Measurements from ENCODE around the gene NELFB.

Gene NELFB

DNA sequence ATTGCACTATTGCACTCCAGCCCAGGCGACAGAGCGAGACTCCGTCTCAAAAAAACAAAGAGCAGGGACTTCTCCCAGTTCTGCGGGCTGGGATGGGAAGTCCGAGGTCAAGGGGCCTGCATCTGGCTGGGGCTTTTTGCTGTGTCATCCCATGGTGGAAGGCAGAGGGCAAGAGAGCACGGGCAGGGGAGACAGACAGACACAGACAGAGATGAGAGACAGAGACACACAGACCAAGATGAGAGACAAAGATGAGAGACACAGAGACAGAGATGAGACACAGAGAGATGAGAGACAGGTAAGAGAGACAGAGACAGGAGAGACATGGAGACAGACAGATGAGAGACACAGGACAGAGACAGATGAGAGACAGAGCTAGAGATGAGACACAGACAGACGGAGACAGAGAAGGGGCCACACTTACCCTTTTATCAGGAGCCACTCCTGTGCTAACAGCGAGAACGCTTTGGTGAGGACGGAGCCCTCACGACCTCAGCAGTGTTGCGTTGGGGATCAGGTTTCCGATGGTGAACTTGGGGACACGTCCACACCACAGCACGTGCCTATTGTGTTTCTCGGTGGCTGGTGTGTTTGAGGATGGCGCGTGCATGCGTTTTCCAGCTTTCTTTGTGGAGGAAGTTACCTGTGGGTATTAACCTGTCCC is 13.5 kb downstream of the NELFB start:
- no peak for DNase-seq (ENCODE audit: low read depth)

DNA sequence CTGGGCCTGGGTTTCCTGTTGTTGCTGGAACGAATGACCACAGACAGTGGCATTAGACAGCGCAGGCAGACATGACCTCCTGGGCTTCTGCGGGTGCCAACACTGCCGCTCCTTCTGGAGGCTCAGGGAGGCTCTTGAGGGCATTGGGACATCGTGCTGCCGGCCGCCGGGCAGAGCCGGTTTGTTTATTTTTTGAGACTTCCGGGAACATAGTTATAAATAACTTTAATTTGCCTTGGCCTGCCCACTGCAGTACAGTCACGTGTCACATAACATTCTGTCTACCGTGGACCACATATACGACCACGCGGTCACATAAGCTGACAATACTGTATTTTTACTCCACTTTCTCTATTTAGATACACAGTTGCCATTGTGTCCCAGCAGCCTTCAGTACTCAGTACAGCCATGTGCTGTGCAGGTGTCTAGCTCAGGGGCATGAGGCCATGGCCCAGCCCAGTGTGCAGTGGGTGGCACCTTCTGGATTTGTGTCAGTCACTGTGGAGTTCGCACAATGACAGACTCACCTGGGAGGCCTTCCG is 14.2 kb downstream of the NELFB start:
- DNase-seq (ENCODE audit: low read depth): no peak

DNA sequence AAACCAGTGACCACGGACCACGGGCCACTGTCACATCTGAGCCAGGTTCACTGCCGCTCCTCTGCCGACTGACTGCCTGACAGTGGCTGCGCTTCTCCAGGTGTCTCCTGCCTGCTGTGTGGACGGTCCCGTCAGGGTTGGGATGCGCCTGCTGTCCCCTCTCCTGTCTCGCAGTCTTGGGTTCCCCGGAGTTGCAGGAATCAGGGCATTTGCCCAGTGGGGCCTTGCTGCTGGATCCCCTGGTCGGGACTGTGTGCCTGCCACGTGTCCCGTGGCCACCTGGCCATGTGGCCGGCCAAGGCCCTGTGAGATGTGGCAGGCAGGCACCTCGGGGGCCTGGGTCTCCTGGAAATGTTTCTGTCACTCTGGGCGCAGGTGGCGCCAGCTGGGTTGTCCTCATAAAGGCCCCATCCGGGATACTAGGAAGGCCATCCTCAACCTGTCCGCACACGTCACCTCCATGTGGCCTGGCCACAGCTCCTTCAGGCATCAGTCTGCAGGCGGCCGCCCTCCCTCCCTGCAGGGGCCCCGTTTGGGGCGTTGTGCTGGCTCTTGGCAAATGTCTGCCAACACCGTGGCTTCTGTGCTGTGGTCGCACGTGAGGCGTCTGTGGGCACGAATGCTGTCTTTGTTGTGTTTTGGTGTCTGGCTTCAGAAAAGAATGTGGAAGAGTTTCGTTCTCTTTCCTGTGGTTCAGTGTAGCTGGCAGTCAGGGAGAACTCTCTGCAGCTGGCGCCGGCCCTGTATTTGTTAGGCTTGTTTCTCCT is 16.0 kb downstream of the NELFB start:
- no peak for DNase-seq (ENCODE audit: low read depth)

DNA sequence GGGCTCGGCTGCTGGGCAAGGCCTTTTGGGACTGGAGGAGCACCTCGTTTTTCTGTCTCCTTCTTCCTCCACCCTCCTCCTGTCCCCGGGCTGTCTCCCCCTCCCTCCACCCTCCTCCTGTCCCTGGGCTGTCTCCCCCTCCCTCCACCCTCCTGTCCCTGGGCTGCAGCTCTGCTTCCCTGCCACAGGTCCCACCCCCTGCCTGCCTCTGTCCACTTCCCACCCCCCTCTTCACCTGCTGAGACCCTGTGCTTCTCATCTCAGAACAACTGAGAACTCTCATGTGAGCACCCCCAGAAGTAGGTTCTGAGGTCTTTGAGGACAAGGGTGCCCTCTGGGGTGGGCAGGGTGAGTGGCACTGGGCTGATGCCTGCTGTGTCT is 16.6 kb downstream of the NELFB start:
- no peak for DNase-seq (ENCODE audit: low read depth)

DNA sequence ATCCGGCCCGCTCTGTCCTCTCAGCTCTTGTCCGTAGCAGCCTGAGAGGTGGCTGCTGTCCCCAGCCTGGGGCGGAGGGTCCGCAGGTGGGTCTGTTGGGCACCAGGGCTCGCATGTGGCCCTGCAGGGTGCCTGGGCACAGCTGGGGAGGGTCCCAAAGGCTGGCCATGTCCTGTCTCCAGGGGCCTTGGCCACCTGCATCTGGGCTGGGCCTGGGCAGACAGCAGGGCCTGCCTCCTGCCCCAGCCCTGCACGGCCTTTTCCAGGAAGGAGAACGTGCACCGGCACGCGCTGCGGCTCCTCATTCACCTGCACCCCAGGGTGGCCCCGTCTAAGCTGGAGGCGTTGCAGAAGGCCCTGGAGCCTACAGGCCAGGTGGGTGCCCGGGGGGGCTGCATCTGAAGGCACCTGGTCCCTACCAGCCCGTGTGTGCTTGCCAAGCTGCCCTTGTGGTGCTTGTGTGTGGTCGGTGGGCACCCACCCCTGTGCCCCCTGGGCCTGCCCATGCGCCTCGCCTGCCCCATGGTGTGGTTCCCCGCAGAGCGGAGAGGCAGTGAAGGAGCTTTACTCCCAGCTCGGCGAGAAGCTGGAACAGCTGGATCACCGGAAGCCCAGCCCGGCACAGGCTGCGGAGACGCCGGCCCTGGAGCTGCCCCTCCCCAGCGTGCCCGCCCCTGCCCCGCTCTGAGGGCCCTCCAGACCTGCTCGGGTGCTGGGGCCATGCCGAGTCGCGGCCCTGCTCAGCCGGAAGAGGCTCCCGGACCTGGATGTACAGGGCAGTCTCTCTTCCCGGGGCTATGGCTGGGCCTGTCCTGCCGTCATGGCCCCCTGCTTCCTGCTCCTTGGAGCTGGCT is 17.3 kb downstream of the NELFB start:
- no peak for DNase-seq (ENCODE audit: low read depth)

DNA sequence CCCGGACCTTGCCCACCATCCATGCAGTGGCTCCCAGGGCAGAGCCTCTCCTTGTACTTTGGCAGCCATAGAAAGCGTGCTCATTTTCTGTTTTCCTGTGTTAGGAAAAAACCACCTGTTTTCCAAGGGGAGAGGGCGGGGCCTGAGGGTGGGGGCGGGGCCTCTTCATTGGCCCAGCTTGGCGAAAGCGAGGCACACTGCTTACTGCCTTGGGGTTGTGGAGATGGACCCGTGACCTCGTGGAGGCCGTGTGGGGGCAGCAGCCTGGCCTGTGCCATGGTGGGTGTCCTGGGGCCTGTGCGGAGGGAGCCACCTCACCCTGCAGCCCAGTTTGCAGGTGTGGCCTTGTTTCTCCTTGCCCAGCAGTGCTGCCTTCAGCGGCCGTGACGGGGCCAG is 18.0 kb downstream of the NELFB start:
- no peak for DNase-seq (ENCODE audit: low read depth)

DNA sequence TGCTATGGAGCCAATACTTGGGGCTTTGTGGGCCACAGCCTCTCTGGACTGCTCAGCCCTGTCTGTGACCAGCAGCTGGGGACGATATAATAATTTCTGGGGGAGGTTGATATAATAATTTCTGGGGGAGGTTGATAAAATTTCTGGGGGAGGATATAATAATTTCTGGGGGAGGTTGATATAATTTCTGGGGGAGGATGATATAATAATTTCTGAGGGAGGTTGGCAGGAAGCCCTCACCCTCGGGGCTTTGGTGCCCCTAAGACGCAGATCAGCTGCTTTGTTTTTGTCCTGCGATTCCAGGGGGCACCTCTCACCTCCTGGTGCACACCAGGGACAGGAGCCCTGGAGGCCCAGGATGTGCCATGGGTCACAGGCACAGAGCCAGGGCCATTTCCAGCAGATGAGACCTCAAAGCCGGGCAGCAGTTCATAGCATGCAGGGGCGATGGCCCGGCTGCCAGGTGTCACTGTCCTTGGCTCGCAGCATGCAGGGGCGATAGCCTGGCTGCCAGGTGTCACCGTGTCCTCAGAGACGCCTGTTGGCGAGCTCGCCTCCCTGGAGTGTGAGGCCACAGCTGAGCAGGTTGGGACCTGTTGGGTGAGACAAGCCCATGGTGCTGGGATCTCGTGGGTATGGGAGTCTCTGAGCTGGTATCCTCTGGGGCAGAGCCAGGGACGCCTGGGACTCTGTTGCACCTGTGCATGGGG is 18.6 kb downstream of the NELFB start:
- DNase-seq (ENCODE audit: low read depth): no peak

DNA sequence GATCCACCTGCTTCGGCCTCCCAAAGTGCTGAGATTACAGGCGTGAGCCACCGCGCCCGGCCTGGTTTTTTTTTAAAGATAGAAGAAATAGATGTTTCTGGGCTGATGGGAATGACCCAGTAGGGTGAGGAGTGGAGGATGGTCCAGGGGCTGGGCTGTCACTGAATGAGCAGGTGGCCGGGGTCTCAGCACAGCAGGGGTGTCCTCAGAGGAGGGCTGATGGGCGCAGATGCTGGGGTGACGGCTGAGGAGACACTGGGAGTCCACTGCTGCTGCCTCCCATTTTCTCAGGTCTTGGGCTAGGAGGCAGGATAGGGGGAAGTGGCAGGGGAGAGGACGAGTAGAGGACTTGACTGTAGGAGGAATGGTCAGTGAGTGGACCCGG is 20.1 kb downstream of the NELFB start:
- DNase-seq (ENCODE audit: low read depth): no peak

DNA sequence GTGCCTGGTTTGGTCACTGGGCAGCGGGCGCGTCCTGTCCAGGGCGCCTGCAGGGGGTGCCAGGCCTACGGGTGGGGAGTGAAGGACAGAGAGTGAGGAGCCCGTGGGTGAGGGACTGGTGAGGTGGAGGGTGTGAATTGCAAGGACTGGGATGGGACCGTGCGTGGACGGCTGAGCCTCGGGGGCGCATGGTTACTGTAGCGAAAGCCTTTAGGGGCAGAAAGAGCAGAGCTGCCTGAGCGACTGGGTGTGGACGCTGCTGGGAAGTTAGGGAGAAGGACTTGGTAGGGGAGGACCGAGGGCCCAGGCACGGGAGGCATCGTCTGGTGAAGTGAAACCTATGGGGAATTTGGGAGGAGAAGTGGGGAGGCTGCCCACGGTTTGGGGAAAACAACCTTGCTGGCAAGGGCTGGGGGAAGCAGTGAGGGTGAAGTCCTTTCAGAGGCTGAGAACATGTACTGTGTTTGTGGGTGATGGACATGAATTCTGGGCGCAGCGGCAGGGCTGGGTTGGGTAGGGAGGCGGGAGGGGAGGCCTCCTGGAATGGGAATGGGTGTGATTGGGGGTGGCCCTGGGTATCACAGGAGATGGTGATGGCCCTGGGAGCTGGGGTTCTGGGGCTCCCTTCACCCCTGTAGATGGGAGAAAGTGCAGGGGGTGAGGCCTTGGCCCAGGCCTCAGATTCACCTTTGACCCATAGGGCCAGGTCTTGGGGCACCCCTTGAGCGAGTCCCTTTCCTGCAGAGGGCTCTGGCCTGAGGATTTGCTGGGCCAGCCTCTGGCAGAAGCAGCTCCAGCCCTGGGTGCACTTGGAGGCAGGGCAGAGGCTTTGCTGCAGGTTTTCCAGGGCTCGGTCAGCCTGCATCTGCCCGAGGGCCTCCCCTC is 20.7 kb downstream of the NELFB start:
- DNase-seq (ENCODE audit: low read depth): no peak

DNA sequence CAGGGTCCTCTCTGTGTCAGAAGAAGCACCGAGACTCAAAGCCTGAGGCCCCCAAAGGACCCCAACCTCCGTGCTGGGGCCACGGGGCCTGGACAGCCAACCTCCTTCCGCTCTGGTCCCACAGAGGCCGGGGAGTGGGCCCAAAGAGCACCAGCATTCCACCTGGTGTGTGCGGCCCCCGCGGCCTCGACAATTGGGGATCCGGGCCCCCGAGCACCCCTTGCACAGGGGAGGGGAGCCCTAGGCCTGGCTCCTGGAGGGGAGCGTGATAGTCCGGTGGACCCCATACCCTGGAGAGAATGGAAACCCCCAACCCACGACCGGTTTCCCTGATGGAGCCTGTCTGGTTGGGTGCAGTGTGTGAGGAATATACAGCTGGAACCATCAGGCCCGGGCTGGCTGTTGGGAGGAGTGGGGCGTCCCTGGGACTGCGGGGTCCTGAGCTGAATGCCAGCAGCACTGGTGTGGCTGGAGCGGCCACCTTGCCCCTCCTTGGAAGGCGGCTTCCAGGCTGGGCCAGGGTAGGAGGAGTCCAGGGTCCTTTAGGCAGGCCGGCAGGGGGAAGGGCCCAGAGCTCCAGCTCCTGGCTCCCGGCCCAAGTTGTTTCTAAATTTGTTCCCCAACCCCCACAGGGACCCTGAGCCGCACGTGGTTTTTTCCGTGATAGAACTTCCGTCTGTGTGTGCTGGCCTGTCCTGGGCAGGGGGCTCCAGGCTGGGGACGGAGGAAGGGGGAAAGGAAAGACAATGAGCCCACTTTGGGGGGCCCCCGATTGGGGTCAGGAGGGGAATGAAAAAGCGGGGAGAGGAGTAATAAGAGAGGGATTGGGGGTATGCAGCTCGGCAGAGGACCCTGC is 21.6 kb downstream of the NELFB start:
- DNase-seq (ENCODE audit: low read depth): no peak

DNA sequence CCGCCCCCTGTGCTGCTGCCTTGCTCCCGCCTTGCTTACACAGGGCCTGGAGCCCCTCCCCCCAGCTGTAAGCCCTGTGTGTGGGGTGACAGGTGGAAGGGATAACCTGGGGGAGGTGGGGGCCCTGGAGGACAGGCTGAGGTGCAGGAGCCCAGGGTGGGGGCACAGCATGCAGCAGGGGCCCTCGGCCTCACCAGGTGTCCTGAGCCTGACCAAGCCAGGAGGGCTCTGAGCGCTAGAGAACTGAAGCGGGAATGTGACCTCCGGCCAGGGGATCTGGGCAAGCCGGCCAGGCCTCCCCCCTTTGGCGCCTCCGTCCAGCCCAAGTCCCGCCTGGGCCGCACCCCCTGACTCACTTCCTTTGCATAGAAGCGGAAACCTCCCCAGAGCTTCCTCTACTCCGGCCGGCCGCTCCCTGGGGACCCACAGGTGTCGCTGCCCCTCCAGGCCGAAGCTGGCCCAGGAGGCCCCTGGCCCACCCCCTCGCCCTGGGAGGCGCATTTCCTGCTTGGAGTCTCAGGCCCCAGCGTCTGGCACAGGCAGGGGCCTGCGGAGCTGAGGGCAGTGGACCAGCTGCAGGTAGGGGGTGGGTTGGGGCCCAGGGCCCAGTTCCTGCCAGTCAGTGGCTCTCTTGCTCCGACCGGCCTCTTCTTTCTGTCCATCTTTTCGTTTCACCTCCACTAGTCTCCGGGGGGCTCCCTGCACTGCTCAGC is 22.4 kb downstream of the NELFB start, which contains the start of gene TOR4A:
Gene TOR4A (plus strand): TSS at position 398 of the 713 bp plus-strand sequence. CDS start 964 bp downstream, outside the sequence.
- DNase-seq (ENCODE audit: low read depth): no peak

DNA sequence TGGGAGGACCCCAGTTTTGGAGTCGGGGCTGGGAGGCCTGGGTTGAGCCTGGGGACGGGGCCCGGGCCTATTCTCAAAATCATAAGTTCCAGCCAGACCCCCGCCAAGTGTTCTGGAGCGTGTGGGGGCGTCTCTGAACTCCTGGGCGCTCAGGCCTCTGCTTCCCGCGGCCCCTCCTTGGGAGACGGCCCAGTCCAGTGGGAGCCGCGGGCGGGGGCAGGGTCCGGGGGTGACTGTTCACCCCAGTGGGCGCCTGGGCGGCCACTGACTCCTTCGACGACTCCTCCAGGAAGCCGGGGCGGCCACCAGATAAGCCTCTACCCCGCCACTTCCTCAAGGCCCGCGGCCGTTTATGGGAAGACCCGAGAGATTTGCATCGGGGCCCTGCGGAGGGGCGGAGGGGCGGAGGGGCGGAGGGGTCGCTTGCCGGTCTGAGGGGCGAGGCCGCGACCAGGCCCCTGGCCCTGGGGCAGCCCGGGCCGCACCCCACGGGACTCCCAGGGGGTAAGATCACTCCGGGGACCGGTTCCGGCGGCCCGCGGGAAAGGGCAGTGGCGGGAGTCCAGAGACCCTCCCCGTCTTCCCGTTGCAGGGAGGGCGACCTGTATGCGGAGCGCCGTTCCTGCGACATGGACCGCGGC is 23.1 kb downstream of the NELFB start:
- DNase-seq (ENCODE audit: low read depth): no peak

DNA sequence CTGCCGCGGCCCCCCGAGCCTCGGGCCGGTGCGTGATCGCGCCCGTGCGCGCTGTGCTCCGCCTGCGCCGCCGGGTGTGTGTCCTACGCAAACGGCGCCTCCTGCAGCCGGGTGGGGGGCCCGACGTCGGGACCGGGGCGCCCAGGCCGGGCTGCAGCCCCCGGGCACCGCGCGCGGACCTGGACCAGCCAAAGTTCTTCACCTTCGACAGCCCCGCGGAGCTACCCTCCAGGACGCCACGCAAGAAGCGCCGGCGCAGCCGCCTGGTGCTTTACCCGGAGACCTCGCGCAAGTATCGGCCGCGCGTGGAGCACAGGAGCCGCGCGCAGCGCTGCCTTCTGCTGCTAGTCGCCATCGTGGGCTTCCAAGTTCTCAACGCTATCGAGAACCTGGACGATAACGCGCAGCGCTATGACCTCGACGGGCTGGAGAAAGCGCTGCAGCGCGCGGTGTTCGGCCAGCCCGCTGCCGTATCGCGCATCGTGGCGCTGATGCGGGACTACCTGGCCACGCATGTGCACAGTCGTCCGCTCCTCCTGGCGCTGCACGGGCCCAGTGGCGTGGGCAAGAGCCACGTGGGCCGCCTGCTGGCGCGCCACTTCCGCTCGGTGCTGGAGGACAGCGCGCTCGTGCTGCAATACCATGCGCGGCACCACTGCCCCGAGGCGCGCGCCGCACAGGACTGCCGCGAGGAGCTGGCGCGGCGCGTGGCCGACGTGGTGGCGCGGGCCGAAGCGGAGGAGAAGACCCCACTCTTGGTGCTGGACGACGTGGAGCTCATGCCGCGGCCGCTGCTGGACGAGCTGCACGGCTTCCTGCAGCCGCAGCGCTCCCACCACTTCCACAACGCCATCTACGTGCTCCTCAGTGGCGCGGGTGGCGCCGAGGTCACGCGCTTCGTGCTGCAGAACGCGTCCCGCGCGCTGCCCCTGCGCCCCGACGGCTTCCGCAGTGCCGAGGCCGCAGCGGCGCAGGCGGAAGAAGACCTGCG is 23.9 kb downstream of the NELFB start:
- DNase-seq (ENCODE audit: low read depth): no peak

DNA sequence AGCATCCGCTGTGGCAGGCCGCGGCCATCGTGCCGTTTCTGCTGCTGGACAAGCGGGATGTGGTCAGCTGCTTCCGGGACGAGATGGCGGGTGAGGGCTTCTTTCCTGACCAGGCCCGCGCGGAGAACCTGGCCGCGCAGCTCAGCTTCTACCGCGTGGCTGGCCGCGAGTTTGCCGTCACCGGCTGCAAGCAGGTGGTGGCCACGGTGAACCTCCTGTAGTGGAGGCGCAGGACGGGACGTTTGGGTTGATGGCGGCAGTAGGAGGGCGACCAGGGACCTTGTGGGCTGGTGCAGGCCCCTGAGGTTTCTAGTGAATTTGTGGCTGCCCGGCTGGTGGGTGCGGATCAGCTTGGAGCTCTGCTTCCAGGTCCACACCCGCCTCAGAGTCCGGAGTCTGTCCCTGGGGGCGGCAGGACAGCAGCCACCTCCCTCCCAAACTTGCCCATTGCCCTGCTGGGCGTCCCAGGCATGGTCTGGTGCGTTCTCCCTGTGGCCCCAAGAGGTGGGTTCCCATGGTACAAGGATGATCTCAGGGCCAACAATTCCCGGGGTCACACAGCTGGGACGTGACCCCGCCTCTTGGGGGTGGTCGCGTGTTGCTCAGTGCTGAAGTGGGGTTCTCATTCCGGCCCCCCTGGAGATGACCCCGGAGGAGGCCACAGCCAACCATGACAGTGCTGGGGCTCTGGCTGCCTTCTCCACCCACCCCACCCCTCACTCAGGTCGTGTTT is 24.8 kb downstream of the NELFB start:
- no peak for DNase-seq (ENCODE audit: low read depth)

DNA sequence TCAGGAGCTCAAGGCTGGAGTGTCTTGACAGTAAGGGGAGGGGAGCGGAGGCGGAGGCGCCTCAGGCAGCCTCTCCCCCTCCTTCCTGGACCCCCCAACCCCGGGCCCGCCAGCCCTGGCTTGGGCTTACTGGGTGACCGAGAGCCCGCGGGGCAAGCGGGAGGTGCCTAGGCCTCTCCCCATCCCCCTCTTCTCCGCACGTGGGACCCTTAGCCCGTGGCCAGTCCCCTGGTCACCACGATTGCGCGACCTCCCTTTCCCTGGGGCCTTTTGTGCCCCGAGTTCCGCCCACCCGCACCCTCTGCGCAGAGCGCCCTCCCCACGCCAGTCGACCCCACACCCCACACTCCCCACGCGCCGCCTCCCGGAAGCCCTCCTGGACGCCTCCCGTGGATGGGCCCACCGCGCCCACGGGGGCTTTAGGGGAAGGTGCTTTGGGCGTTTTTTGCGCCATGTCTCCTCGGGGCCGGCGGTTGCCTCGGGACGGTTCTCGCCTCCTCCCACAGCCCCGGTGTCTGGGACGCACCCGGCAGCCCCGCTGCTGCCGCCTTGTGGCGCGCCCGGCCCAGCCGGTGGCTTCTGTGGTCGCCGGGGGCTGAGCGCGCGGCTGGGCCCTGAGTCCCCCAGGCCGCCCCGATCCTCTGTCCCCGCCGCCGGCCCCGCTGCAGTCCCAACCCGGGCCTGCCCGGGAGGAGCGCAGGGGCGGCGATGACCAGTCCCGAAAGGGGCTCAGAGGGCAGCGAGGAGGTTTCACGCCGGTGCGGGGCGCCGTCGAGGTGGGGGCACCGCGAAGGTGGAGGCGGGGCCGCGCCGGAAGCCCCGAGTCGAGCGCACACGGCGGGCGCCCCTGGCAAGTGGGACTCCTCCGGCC is 25.6 kb downstream of the NELFB start:
- no peak for DNase-seq (ENCODE audit: low read depth)

Data from stromal cell of bone marrow (primary cell).